Tibial nerve (tissue), 4 donors: ENCODE results near the gene TUBB1. TPM values are rescaled to one million over a fixed set of nuclear protein-coding genes. Genes with fewer than 3 reads are reported as not detected.

ENCODE experiments used
- DNase-seq, 2 donors: peaks; one replicate each; pipeline ENCODE4 v3.0.0-alpha.2; 2019; ENCODE audit warnings: low spot score in 2 of 2
- H3K27ac ChIP-seq, 4 donors: fragments of 200-600 bp; sonication (generic) in 3 of 4; one replicate each; pipeline ENCODE4 v1.5.1; 2017 to 2019; ENCODE audit warnings: mild to moderate bottlenecking in 1 of 4
- H3K27me3 ChIP-seq, 2 donors: fragments of 200-600 bp; sonication (generic) in 1 of 2; one replicate each; pipeline versions ENCODE4 v1.5.1 to v1.6.0; 2017 to 2019
- H3K36me3 ChIP-seq, 3 donors: fragments of 200-600 bp; sonication (generic); one replicate each; pipeline ENCODE4 v1.5.1; 2018 to 2019
- H3K4me1 ChIP-seq, 4 donors: fragments of 200-600 bp; sonication (generic) in 3 of 4; one replicate each; pipeline ENCODE4 v1.5.1; 2017 to 2019
- H3K4me3 ChIP-seq, 4 donors: fragments of 200-600 bp; sonication (generic) in 3 of 4; one replicate each; pipeline ENCODE4 v1.5.1; 2017 to 2019; ENCODE audit warnings: mild to moderate bottlenecking in 1 of 4, moderate library complexity in 1 of 4
- H3K9me3 ChIP-seq, 4 donors: fragments of 200-600 bp; sonication (generic) in 3 of 4; one replicate each; pipeline ENCODE4 v1.5.1; 2017 to 2019
- EP300 ChIP-seq, 2 donors: sonication (generic); formaldehyde crosslinking; IDR thresholded peaks; one replicate each; pipeline ENCODE4 v1.6.1; 2017; ENCODE audit warnings: antibody characterized with exemption in 2 of 2, mild to moderate bottlenecking in 1 of 2
- POLR2A ChIP-seq, 2 donors: fragments of 450-650 bp; IDR thresholded peaks; one replicate each; pipeline ENCODE4 v1.6.1; 2017; ENCODE audit warnings: antibody characterized with exemption in 2 of 2, mild to moderate bottlenecking in 2 of 2, moderate library complexity in 2 of 2
- WGBS, 2 donors: methylation state at CpG; one replicate each; pipeline ENCODE4 v1.1.5; 2018; 5-methylcytosine and 5-hydroxymethylcytosine counted together
- total RNA-seq, 4 donors: library from RNA; depleted of rRNA; stranded (reverse); fragments of >200 nt; gene quantifications; one replicate each; pipeline ENCODE4 v1.1.0, GENCODE V29; 2016
- TF ChIP-seq, protein P1 (sequence below), 5 experiments: fragments of 200-600 bp in 3 of 5; fragments of 450-650 bp in 2 of 5; sonication (generic) in 3 of 5; IDR thresholded peaks; one replicate each; pipeline ENCODE4 v1.5.1; 2016 to 2019; ENCODE audit warnings: antibody characterized with exemption in 5 of 5, mild to moderate bottlenecking in 3 of 5, moderate library complexity in 2 of 5

TUBB1 gene
- total RNA-seq, 4 donors from 2014 or later: 0.21 to 0.60 (median 0.59) TPM; not detected in 1

DNA sequence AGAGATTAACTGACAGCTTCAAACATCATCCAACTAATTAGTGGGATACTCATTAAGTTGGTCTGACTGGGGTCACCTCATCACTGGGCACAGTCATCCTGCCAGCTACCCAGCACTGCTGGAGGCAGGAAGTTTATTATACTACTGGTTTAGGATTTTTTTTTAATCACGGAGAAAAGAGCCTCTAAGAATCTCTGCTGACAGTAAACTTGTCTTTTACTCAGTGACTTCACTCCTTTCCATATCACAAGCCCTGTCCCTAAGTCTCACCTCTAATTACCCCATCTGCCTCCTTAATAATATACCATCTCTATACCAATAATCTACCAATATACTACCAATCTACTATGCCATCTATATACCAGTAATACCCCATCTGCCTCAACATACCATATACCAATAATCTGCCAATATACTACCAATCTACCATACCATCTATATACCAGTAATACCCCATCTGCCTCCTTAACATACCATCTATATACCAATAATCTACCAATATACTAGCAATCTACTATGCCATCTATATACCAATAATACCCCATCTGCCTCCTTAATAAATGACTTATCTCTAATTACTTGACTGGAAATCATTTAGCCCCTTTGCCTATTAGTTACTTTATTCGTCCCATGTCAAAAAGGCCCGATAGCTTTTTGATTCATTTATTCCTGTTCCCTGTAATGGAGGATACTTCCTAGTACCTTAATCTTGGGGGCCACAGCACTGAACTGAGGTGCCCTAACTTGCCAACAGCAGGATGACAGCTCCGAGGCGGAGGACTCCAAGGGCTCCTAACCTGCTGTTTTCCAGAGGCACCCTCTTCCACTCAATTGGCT lies 7.9 kb downstream of the TUBB1 start:
- H3K4me3 ChIP-seq: no peak overlapping the region
- H3K36me3 ChIP-seq: peaks cover 6 to 65% (median 19%) of the 10 kb centered on the region in 3 donors
- TF ChIP-seq POLR2A (IDR thresholded peaks at IDR 0.05) (no peak), EP300 (IDR thresholded peaks at IDR 0.05) (no peak)
- TF ChIP-seq, protein P1, sequence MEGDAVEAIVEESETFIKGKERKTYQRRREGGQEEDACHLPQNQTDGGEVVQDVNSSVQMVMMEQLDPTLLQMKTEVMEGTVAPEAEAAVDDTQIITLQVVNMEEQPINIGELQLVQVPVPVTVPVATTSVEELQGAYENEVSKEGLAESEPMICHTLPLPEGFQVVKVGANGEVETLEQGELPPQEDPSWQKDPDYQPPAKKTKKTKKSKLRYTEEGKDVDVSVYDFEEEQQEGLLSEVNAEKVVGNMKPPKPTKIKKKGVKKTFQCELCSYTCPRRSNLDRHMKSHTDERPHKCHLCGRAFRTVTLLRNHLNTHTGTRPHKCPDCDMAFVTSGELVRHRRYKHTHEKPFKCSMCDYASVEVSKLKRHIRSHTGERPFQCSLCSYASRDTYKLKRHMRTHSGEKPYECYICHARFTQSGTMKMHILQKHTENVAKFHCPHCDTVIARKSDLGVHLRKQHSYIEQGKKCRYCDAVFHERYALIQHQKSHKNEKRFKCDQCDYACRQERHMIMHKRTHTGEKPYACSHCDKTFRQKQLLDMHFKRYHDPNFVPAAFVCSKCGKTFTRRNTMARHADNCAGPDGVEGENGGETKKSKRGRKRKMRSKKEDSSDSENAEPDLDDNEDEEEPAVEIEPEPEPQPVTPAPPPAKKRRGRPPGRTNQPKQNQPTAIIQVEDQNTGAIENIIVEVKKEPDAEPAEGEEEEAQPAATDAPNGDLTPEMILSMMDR (IDR thresholded peaks at IDR 0.05): no peak
- no peak overlapping the region for H3K27ac ChIP-seq
- H3K9me3 ChIP-seq: no peaks in the 10 kb centered on the region
- no peaks in the 10 kb centered on the region for H3K27me3 ChIP-seq
- 64 to 74% methylated on average over 5 of the region's 5 CpGs for WGBS, 2 donors
- DNase-seq: no peak
- H3K4me1 ChIP-seq: peaks cover 0 to 64% (median 42%) of the 10 kb centered on the region in 4 donors

DNA sequence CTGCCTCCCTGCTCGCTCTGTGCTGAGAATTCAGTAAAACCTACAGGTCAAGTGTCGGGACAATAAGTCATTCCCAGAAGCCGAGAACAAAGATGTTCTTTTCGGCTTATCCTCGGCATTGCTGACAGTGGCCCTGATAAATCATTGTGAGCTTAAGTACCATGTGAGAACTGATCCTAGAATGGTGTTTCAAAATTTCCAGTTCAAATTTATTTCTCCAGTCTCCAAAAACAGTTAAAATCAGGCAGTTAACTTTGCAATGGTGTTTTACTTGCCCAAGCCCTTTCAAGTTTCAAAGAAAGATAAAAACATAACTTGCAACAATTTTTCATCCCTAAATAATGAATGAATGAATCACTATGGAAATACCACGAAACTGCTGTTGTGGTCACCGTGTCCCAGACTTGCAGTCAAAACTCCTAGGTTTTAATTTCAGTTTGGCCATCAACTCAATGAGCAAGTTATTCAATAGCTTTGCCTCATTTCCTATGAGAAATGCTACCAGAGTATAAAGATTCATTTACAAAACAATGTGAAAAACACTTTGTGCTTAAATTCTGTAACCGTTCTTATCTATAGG lies 8.6 kb downstream of the TUBB1 start:
- no peak overlapping the region for H3K4me3 ChIP-seq
- H3K9me3 ChIP-seq: no peaks in the 10 kb centered on the region
- WGBS, 2 donors: 44 to 52% methylated on average over 8 of the region's 8 CpGs
- no peak overlapping the region for H3K27ac ChIP-seq
- no peaks in the 10 kb centered on the region for H3K27me3 ChIP-seq
- no peak for DNase-seq
- H3K4me1 ChIP-seq: peaks cover 0 to 66% (median 43%) of the 10 kb centered on the region in 4 donors
- peaks cover 6 to 59% (median 19%) of the 10 kb centered on the region in 3 donors for H3K36me3 ChIP-seq
- TF ChIP-seq, protein P1 (IDR thresholded peaks at IDR 0.05): no peak
- no peak for TF ChIP-seq EP300 (IDR thresholded peaks at IDR 0.05)
- no peak for TF ChIP-seq POLR2A (IDR thresholded peaks at IDR 0.05)

- DNase-seq: no peak
- Histone ChIP-seq H3K27me3 (no peaks in the 10 kb centered on the region), H3K4me1 (peaks cover 0 to 71% (median 45%) of the 10 kb centered on the region in 4 donors), H3K9me3 (no peaks in the 10 kb centered on the region), H3K27ac (no peak overlapping the region), H3K36me3 (peaks cover 6 to 49% (median 19%) of the 10 kb centered on the region in 3 donors), H3K4me3 (no peak overlapping the region)
- no peak for TF ChIP-seq EP300 (IDR thresholded peaks at IDR 0.05)
- TF ChIP-seq POLR2A (IDR thresholded peaks at IDR 0.05): no peak
- TF ChIP-seq, protein P1 (IDR thresholded peaks at IDR 0.05): no peak
- WGBS, 2 donors: 29 to 39% methylated on average over 2 of the region's 2 CpGs
Measured at GRCh38 chr20:59028812-59029211, 9.6 kb downstream of the TUBB1 start.

DNA sequence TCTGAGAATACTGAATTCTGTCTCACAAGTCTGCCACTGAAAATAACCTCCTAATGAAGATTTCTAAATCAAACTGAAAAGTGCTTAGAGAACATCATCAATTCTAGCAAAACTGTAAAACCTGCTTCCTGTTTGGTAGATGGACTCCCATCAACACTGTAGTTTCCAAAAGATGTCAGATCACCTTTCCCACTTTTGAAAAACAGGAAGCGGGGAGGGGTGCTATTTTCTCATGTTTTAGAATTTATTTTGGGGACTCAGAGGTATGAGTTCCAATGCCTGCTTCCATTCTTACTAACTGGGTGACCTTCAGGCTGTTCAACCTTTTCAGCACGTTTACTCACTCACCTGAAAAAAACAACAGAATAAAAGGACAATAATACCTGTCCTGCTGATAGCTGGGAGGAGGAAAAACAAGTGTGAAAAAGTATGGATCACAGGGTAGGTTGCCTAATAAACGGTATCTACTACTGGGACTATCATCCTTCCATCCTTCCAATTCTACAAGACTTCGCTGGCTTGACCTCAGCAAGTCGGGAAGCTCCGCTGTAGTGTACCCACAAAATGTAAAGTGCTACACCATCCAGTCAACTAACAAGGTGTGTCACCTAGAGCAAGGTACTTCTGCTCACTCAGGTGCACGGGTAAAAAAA lies 11.8 kb downstream of the TUBB1 start:
- Histone ChIP-seq H3K36me3 (peaks cover 0 to 43% (median 15%) of the 10 kb centered on the region in 3 donors), H3K4me1 (peaks cover 0 to 64% (median 45%) of the 10 kb centered on the region in 4 donors), H3K4me3 (peak overlapping the region; percentile 84 to 89 (median 87)), H3K9me3 (no peaks in the 10 kb centered on the region), H3K27me3 (no peaks in the 10 kb centered on the region), H3K27ac (peak overlapping the region in 3 of 4 donors; percentile 87 to 92 (median 91))
- DNase-seq: no peak
- WGBS, 2 donors: 71 to 75% methylated on average over 7 of the region's 7 CpGs
- TF ChIP-seq EP300 (IDR thresholded peaks at IDR 0.05): no peak
- TF ChIP-seq, protein P1 (IDR thresholded peaks at IDR 0.05): no peak
- TF ChIP-seq POLR2A (IDR thresholded peaks at IDR 0.05): no peak
